ENCODE data around the gene PACSIN2. TPM values are rescaled to one million over a fixed set of nuclear protein-coding genes. Genes with fewer than 3 reads are reported as not detected.

The PACSIN2 gene
- total RNA-seq, 3 donors from 2014 or later (not counting 1 experiment from before 2014, with no cell fraction given), result 37.1 to 48.5 (median 47.6) TPM

GRCh38 chr22:42939941-42940653 lies 74.9 kb downstream of the PACSIN2 start:
- Mint-ChIP-seq H3K36me3 (peaks cover 5% of the 10 kb centered on the region), H3K9me3 (no peaks in the 10 kb centered on the region), H3K4me1 (peaks cover 32 to 38% of the 10 kb centered on the region in 2 donors), H3K27me3 (ENCODE audit: low read depth in 2 of 2) (no peaks in the 10 kb centered on the region), H3K4me3 (no peak overlapping the region), H3K27ac (no peak overlapping the region)
- DNase-seq (no peak), ATAC-seq (no peak)
- Histone ChIP-seq H3K9me3 (ENCODE audit: control insufficient read depth, insufficient read depth, low read length) (no peaks in the 10 kb centered on the region), H3K36me3 (ENCODE audit: control insufficient read depth, insufficient read depth, low read length) (no peaks in the 10 kb centered on the region), H3K27ac (ENCODE audit: low read length) (no peak overlapping the region), H3K27me3 (ENCODE audit: control insufficient read depth, insufficient read depth, low read length) (no peaks in the 10 kb centered on the region), H3K4me1 (ENCODE audit: control insufficient read depth, insufficient read depth, low read length) (peaks cover 23% of the 10 kb centered on the region), H3K4me3 (ENCODE audit: low read length) (no peak overlapping the region)
- intact Hi-C loops (cut with micrococcal nuclease), result no loop called here
- WGBS (ENCODE audit: insufficient coverage), result 92% methylated on average over 11 of the region's 12 CpGs
- no peak for TF ChIP-seq CTCF (IDR thresholded peaks at IDR 0.05)

GRCh38 chr22:42939451-42939881 lies 75.5 kb downstream of the PACSIN2 start:
- Mint-ChIP-seq H3K4me1 (peaks cover 37 to 38% of the 10 kb centered on the region in 2 donors), H3K27me3 (ENCODE audit: low read depth in 2 of 2) (no peaks in the 10 kb centered on the region), H3K27ac (no peak overlapping the region), H3K36me3 (peaks cover 5% of the 10 kb centered on the region), H3K4me3 (no peak overlapping the region), H3K9me3 (no peaks in the 10 kb centered on the region)
- H3K27ac ChIP-seq (ENCODE audit: low read length), result no peak overlapping the region
- H3K4me1 ChIP-seq (ENCODE audit: control insufficient read depth, insufficient read depth, low read length), result peaks cover 29% of the 10 kb centered on the region
- no peak overlapping the region for H3K4me3 ChIP-seq (ENCODE audit: low read length)
- ATAC-seq (no peak), DNase-seq (no peak)
- no peaks in the 10 kb centered on the region for H3K9me3 ChIP-seq (ENCODE audit: control insufficient read depth, insufficient read depth, low read length)
- no peak for TF ChIP-seq CTCF (IDR thresholded peaks at IDR 0.05)
- no peaks in the 10 kb centered on the region for H3K27me3 ChIP-seq (ENCODE audit: control insufficient read depth, insufficient read depth, low read length)
- 93% methylated on average over 7 of the region's 7 CpGs for WGBS (ENCODE audit: insufficient coverage)
- intact Hi-C loops (cut with micrococcal nuclease), result no loop called here
- H3K36me3 ChIP-seq (ENCODE audit: control insufficient read depth, insufficient read depth, low read length), result no peaks in the 10 kb centered on the region

- DNase-seq (no peak), ATAC-seq (no peak)
- H3K4me1 Mint-ChIP-seq, result peaks cover 42 to 43% of the 10 kb centered on the region in 2 donors
- H3K9me3 ChIP-seq (ENCODE audit: control insufficient read depth, insufficient read depth, low read length), result no peaks in the 10 kb centered on the region
- H3K9me3 Mint-ChIP-seq, result no peaks in the 10 kb centered on the region
- peaks cover 5% of the 10 kb centered on the region for H3K36me3 Mint-ChIP-seq
- no peak overlapping the region for H3K4me3 ChIP-seq (ENCODE audit: low read length)
- WGBS (ENCODE audit: insufficient coverage), result 91% methylated on average over 5 of the region's 5 CpGs
- H3K27me3 Mint-ChIP-seq (ENCODE audit: low read depth in 2 of 2), result no peaks in the 10 kb centered on the region
- H3K36me3 ChIP-seq (ENCODE audit: control insufficient read depth, insufficient read depth, low read length), result no peaks in the 10 kb centered on the region
- no peak overlapping the region for H3K27ac Mint-ChIP-seq
- no peak for TF ChIP-seq CTCF (IDR thresholded peaks at IDR 0.05)
- intact Hi-C loops (cut with micrococcal nuclease), result no loop called here
- peaks cover 34% of the 10 kb centered on the region for H3K4me1 ChIP-seq (ENCODE audit: control insufficient read depth, insufficient read depth, low read length)
- H3K27me3 ChIP-seq (ENCODE audit: control insufficient read depth, insufficient read depth, low read length), result no peaks in the 10 kb centered on the region
- H3K4me3 Mint-ChIP-seq, result no peak overlapping the region
- no peak overlapping the region for H3K27ac ChIP-seq (ENCODE audit: low read length)
These were observed 76.0 kb downstream of the PACSIN2 start for GRCh38 chr22:42938976-42939375.

GRCh38 chr22:42938449-42938848 lies 76.5 kb downstream of the PACSIN2 start:
- Histone ChIP-seq H3K9me3 (ENCODE audit: control insufficient read depth, insufficient read depth, low read length) (no peaks in the 10 kb centered on the region), H3K4me1 (ENCODE audit: control insufficient read depth, insufficient read depth, low read length) (peaks cover 36% of the 10 kb centered on the region), H3K27ac (ENCODE audit: low read length) (no peak overlapping the region), H3K27me3 (ENCODE audit: control insufficient read depth, insufficient read depth, low read length) (no peaks in the 10 kb centered on the region), H3K36me3 (ENCODE audit: control insufficient read depth, insufficient read depth, low read length) (no peaks in the 10 kb centered on the region), H3K4me3 (ENCODE audit: low read length) (no peak overlapping the region)
- Mint-ChIP-seq H3K4me3 (no peak overlapping the region), H3K27me3 (ENCODE audit: low read depth in 2 of 2) (no peaks in the 10 kb centered on the region), H3K9me3 (no peaks in the 10 kb centered on the region), H3K27ac (no peak overlapping the region), H3K4me1 (peaks cover 47% of the 10 kb centered on the region in 2 donors), H3K36me3 (peaks cover 3% of the 10 kb centered on the region)
- ATAC-seq (no peak), DNase-seq (no peak)
- 92% methylated on average over 4 of the region's 7 CpGs for WGBS (ENCODE audit: insufficient coverage)
- TF ChIP-seq CTCF (IDR thresholded peaks at IDR 0.05), result no peak
- intact Hi-C loops (cut with micrococcal nuclease), result no loop called here

All from natural killer cell (primary cell).